GM12875 (cell line): ENCODE results near the gene GRIK4.

Experiments
- H3K4me3 ChIP-seq: one replicate; pipeline ENCODE4 v1.5.1; 2011; ENCODE audit warnings: low read depth, low read length, control low read depth
- CTCF ChIP-seq: IDR thresholded peaks from 2 replicates; pipeline ENCODE4 v1.5.1; 2011; ENCODE audit warnings: low read depth, mild to moderate bottlenecking, control low read depth, inconsistent platforms, low read length, moderate library complexity, borderline replicate concordance; ENCODE audit not compliant: insufficient read depth

GRIK4 gene

GRCh38 chr11:120793806-120794479, 282.4 kb downstream of the GRIK4 start:
- H3K4me3 ChIP-seq, result no peak overlapping the region
- no peak for TF ChIP-seq CTCF

- H3K4me3 ChIP-seq, result no peak overlapping the region
- TF ChIP-seq CTCF, result no peak
Observed at GRCh38 chr11:120794748-120795147, 283.2 kb downstream of the GRIK4 start.

- no peak for TF ChIP-seq CTCF
- H3K4me3 ChIP-seq, result no peak overlapping the region
Observed at GRCh38 chr11:120795185-120795584, 283.6 kb downstream of the GRIK4 start.

- TF ChIP-seq CTCF, result no peak
- no peak overlapping the region for H3K4me3 ChIP-seq
Observed at GRCh38 chr11:120797143-120797542, 285.6 kb downstream of the GRIK4 start.

- no peak overlapping the region for H3K4me3 ChIP-seq
- TF ChIP-seq CTCF, result no peak
Observed at GRCh38 chr11:120798854-120799253, 287.3 kb downstream of the GRIK4 start.

GRCh38 chr11:120800206-120800605, 288.7 kb downstream of the GRIK4 start:
- no peak overlapping the region for H3K4me3 ChIP-seq
- no peak for TF ChIP-seq CTCF
